GM21723 (cell line): Measurements from ENCODE around the gene DGKZ.

Experiments
- ATAC-seq: cut with Tn5 transposase; IDR thresholded peaks from one replicate; pipeline ENCODE4 v1.9.1; 2021; ENCODE audit warnings: mild to moderate bottlenecking, moderate library complexity; ENCODE audit not compliant: unreplicated experiment

Gene DGKZ

DNA sequence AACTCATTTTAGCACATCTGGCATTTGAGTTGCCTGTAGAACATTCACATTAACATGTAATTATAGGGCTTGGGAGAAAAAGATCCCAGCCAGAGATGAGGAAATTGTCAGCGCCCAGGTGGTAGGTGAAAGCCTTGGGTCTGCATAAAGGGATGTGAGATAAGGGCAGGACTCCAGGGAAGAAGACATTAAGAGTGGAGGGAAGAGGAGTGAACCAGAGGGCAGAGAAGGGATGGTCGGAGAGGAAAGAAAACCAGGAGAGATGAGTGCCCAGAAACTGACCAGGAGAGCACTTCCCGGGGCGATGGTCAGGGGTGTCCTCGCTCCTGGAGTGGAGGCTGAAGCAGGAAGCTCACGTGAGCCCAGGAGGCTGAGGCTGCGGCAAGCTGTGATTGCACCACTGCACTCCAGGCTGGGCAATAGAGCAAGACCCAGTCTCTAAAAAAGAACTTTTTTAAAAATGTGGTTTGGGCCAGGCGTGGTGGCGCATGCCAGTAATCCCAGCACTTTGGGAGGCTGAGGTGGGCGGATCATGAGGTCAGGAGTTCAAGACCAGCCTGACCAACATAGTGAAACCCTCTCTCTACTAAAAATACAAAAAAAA is 20.3 kb upstream of the DGKZ start:
- no peak for ATAC-seq

DNA sequence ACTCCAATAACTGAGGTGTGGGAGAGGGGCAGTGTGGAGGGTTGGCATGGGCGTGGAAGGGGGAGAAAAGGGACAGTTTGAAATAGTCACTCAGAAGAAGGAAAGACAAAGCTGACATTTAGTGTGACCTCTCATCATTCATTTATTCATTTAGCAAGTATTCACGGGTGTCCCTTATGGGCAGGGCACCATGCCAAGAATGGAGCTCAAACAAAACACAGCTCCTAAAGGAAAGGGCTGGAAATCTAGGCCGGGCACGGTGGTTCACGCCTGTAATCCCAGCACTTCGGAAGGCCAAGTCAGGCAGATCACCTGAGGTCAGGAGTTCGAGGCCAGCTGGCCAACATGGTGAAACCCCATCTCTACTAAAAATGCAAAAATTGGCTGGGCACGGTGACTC is 19.4 kb upstream of the DGKZ start:
- no peak for ATAC-seq

DNA sequence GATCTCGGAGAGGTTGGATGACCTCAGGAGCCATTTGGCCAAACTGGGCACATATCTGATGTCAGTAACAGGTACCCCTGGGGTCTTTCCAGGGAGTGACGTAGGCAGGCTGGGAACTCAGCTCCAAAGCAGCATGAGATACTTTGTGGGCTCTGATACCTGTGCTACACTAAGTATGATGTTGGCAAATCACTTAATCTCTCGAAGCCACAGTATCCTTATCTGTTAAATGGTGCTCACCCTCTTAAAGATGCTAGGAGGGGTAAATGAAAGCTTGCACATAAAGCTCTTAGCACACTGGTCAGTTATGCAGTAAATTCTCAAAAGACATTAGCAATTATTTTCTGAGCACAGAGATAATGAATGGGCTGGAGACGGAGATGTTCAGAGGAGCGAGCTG is 17.1 kb upstream of the DGKZ start:
- no peak for ATAC-seq

DNA sequence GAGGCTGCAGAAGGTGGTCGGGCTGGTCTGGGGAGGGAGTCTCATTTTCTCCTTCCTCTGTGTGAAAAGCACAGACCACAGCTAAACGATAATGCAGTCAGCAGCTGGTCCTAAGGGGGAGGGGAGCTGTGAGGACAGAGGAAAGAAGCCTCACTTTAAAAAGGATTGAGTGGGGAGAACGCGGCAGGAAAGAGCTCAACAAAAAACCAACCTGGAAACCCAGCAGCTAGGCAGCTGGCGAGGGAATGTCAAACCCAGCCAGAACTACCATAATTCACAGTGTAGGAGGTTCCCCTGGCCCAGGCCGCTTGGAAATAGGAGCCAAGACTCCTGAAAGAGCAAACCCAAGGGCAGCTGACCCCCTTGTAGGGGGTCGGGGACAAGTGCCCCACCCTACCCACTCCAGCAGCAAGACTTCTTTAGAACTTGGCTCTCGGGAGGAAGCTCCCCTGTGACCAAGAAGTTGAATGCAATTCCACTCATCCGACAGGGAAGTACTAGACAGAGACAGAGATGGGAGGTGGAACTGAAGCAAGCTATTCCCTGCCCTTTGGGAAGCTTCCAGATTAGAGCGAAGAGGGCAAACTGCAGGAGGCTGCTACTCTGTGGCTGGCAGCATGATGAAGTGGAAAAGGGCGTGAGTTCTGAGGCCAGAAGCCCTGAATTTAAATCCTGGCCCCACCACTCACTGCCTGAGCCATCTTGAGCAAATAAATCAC is 16.5 kb upstream of the DGKZ start:
- ATAC-seq, result no peak

- ATAC-seq, result no peak
Measured at GRCh38 chr11:46331282-46331984, 15.8 kb upstream of the DGKZ start.

DNA sequence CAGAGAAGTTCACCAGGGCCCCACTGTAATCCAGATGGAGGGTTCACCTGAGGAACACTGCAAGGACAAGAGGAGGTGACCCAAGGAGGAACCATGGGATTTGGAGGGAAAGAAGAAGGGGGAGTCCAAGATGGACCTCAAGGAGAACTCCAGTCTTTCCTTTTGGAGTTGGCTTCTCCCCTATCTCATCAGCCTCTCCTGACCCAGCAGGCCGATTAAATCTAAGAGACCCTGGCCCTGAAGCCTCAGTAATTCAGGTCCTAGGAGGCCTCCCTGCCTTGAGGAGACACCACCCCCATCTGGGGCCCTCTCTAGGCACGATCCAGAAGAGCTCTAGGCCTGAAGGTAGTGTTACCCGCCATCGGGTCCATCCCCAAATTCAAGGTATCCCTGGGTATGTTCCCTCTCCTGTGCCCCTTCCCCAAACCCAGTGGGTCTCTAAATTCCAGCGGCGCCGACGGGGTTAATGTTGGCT is 15.1 kb upstream of the DGKZ start:
- no peak for ATAC-seq

DNA sequence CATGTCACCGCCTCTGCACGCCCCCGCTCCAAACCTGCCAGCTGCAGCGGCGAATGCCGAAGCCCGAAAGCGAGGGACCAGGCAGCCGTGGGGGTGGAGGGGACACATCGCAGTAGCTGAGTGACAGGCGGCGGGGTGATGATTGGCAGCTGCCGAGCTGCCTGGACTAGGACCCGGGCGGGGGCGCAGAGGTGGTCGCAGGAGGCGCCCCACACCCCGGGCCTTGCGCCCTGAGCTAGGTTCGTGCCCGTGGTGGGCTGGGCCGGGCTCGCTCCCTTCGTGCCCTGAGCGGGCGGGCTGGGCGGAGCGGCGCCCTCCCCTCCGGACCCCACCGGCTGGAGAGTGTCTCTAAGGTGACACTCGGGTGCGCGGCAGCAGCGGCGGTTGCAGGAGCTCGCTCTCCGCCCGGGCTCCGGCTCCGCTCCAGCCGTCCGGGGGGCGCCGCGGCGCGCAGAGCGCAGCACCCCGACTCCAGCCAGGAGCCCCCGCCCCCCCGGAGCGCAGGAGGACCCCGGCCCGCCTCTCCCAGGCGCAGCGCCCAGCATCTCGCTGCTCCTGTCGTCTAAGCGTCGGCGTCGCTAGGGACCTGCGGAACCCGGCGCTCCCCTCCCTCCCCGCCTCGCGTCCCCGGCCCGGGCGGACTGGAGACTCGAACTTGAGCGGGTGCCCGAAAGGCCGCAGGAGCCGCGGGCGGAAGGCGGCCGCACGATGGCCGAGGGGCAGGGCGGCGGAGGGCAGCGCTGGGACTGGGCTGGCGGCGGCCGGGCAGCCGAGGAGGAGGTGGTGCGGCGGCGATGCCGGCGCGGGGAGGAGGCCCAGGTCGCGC is 14.5 kb upstream of the DGKZ start:
- no peak for ATAC-seq

DNA sequence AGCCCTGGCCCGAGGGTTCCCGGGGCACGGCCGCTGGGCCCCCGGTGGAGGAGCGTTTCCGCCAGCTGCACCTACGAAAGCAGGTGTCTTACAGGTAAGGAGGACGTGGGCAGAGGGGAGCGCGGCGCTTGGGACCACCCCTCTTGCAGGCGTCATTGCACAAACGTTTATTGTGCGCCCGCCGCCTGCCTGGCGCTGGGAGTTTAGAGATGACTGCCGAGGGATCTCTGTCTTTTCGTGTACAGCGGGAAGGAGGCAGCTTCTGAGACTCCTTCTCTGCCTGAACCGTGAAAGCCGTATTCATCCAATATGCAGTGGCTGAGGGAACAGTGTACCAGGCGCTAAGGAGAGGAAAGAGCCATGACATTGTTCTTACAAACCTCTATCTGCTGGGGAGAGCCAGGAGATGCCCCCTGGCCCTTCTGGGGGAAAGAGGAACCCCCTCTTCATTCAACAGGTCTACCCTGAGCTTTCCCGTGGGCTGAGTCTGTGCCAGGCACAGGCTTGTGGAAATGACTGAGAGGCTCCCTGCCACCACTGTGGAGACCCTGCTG is 13.8 kb upstream of the DGKZ start:
- no peak for ATAC-seq

GRCh38 chr11:46334211-46334610 is 13.1 kb upstream of the DGKZ start:
- ATAC-seq, result no peak

GRCh38 chr11:46335271-46335670 is 12.0 kb upstream of the DGKZ start:
- no peak for ATAC-seq

- no peak for ATAC-seq
Measured at GRCh38 chr11:46335890-46336562, 11.2 kb upstream of the DGKZ start.

- no peak for ATAC-seq
Measured at GRCh38 chr11:46336563-46337180, 10.6 kb upstream of the DGKZ start.

GRCh38 chr11:46337626-46338345 is 9.5 kb upstream of the DGKZ start:
- no peak for ATAC-seq

- no peak for ATAC-seq
Measured at GRCh38 chr11:46338636-46338987, 8.7 kb upstream of the DGKZ start.

- ATAC-seq, result no peak
Measured at GRCh38 chr11:46338988-46339666, 8.1 kb upstream of the DGKZ start.

DNA sequence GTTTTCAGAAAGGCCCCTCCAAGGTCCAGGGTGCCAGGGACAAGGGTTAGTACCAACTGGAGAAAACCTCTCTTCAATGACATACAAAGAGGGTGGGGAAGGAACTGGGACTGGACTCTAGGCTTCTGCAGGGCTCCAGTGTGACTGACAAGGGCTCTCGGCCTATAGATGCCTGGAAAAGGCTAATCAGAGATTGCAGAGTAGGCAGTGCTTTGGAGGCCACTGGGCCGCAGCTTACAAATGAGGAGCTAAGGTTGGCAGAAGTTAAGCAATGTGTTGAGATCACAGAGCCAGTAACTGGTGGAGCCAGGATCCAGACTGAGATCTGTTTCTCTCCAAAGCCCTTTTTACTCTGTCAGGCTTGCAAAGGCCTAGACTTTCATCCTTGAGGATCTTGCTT is 7.4 kb upstream of the DGKZ start:
- ATAC-seq, result no peak

- no peak for ATAC-seq
Measured at GRCh38 chr11:46341454-46341853, 5.8 kb upstream of the DGKZ start.

DNA sequence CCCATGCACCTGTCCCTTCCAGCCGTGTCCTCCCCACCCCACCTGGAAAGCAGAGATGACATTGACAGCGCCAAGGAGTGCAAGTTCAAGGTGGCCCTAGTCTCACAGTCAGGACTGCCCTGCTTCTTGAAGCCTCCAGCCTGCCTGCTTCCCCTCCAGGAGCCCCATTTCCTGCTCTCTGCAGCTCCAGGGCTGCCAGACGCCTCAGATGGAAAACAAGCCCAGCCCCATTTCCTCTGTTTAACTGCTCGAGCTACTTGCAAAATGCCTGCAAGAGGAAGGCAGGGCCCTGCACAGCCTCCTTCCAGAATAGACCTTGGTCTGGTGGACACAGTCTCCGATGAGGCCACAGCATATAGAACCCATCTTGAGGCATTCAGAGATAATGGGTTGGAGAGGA is 5.0 kb upstream of the DGKZ start:
- ATAC-seq, result no peak

DNA sequence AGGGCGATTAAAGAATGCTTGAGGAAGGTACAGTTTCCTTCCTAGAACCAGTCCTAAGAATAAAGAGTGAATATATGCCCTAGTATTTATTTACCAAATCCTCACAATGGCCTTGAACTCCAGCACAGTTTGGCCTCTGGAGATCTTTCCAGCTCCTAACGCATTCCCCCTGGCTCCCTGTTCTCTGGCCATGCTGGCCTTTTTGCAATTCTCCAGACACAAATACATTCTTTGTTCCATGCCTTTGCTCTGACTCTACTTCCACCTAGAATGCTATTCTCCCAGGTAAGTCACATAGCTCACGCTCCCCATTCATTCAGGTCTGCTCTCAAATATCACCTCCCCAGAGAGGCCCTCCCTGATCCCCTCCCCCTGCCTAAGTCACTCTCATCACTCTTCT is 3.7 kb upstream of the DGKZ start:
- ATAC-seq, result no peak
